ENCODE measurements around the gene CERS6.
"Not testable (repeated sequence)": the region's sequence is repeated elsewhere in the genome, so short reads cannot be mapped to it uniquely, and the experiment has no call there.

The CERS6 gene

DNA sequence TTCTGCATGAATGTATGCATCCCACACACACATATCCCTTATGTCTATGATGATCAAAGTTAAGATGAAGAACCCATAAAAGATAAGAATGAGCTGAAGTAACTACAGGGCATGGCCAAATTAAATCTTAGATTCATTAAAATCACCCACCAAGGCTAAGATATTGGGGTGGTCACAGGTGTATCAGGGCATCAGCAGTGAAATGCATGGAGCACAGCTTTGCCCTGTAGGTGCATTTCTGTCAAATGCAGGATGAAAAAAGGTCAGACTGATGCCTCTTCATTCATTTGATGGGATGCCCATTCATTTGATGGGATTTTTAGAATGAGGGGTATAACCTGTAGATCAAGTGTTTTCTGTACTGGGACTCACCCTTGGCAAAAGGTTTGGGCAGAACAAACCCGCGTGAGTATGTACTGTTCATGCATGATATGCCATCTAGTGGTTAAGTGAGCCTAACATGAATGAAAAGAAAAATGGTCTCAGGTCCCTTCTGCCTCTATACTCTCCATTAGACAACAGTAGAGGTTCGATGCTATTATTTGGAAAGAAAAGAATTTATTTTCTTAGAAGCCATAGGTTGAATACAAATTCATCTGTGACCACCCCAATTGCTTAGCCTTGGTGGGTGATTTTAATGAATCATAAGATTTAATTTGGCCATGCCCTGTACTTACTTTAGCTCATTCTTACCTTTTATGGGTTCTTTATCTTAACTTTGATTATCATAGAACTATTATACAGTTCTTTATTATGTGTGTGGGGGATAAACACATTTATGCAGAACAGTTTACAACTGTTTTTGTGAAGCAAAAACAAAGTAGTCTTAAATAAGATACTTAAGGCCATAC, 303.1 kb downstream of the CERS6 start:
- no peak overlapping the region for H3K9ac ChIP-seq (ENCODE audit: low read length)
- no peak overlapping the region for H3K27ac ChIP-seq (ENCODE audit: low read length)
- no peaks in the 10 kb centered on the region for H3K9me3 ChIP-seq (ENCODE audit: control insufficient read depth, low read depth, low read length)
- no peaks in the 10 kb centered on the region for H3K27me3 ChIP-seq (ENCODE audit: control insufficient read depth, insufficient read depth, low read length)
- H3K4me3 ChIP-seq (ENCODE audit: low read length): no peak overlapping the region
- no peaks in the 10 kb centered on the region for H3K36me3 ChIP-seq (ENCODE audit: control insufficient read depth, low read depth, low read length)
- no peaks in the 10 kb centered on the region for H3K4me1 ChIP-seq (ENCODE audit: control insufficient read depth, low read depth, low read length)

- Histone ChIP-seq H3K9ac (ENCODE audit: low read length) (no peak overlapping the region), H3K4me3 (ENCODE audit: low read length) (no peak overlapping the region), H3K36me3 (ENCODE audit: control insufficient read depth, low read depth, low read length) (no peaks in the 10 kb centered on the region), H3K4me1 (ENCODE audit: control insufficient read depth, low read depth, low read length) (no peaks in the 10 kb centered on the region), H3K27ac (ENCODE audit: low read length) (no peak overlapping the region), H3K27me3 (ENCODE audit: control insufficient read depth, insufficient read depth, low read length) (no peaks in the 10 kb centered on the region), H3K9me3 (ENCODE audit: control insufficient read depth, low read depth, low read length) (no peaks in the 10 kb centered on the region)
Measured at GRCh38 chr2:168765401-168765800, 309.3 kb downstream of the CERS6 start.

DNA sequence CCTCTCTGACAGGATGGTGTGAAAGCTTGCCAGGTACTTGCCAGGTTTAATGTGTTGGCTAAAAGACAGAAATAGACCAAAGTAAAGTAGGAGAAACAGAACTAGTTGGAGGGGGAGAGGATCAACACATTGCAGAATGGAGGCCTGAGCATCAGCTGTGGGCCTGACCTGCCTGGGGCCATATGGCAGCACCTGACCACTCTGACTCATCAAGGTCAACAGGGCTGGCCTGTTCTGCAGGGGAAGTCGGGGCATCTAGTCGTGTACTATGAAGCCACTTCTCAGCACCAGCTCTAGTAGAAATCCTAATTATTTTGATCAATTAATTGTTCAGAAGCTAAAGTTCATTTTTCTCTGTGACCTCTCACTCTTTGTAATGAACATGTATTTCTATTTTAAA, 310.5 kb downstream of the CERS6 start:
- no peaks in the 10 kb centered on the region for H3K9me3 ChIP-seq (ENCODE audit: control insufficient read depth, low read depth, low read length)
- no peak overlapping the region for H3K4me3 ChIP-seq (ENCODE audit: low read length)
- H3K36me3 ChIP-seq (ENCODE audit: control insufficient read depth, low read depth, low read length): no peaks in the 10 kb centered on the region
- no peaks in the 10 kb centered on the region for H3K27me3 ChIP-seq (ENCODE audit: control insufficient read depth, insufficient read depth, low read length)
- no peak overlapping the region for H3K9ac ChIP-seq (ENCODE audit: low read length)
- H3K27ac ChIP-seq (ENCODE audit: low read length): no peak overlapping the region
- H3K4me1 ChIP-seq (ENCODE audit: control insufficient read depth, low read depth, low read length): no peaks in the 10 kb centered on the region

DNA sequence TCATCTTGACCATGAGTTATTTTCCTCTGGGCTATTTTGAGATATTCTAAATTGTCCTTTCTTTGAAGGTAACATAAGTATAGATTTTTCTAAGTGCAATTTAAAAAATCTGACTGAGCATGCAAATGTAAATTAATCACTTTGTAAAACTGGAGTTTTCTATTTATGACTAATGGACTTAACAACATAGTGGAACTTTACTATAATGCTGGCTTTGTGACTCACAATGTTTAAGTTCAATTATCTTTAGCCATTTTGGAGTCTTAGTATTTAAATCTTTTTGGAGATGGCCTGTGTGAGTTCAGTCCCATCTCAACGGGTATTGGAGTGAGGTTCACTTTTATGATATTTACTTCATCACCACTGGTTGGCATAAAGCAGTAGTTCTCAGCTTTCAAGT, 311.2 kb downstream of the CERS6 start:
- no peaks in the 10 kb centered on the region for H3K27me3 ChIP-seq (ENCODE audit: control insufficient read depth, insufficient read depth, low read length)
- no peak overlapping the region for H3K9ac ChIP-seq (ENCODE audit: low read length)
- H3K4me3 ChIP-seq (ENCODE audit: low read length): no peak overlapping the region
- no peaks in the 10 kb centered on the region for H3K36me3 ChIP-seq (ENCODE audit: control insufficient read depth, low read depth, low read length)
- no peaks in the 10 kb centered on the region for H3K9me3 ChIP-seq (ENCODE audit: control insufficient read depth, low read depth, low read length)
- H3K27ac ChIP-seq (ENCODE audit: low read length): no peak overlapping the region
- H3K4me1 ChIP-seq (ENCODE audit: control insufficient read depth, low read depth, low read length): no peaks in the 10 kb centered on the region

GRCh38 chr2:168768357-168768756, 312.3 kb downstream of the CERS6 start:
- not testable (repeated sequence) for H3K36me3 ChIP-seq (ENCODE audit: control insufficient read depth, low read depth, low read length); H3K27me3 ChIP-seq (ENCODE audit: control insufficient read depth, insufficient read depth, low read length); H3K27ac ChIP-seq (ENCODE audit: low read length); H3K9me3 ChIP-seq (ENCODE audit: control insufficient read depth, low read depth, low read length); H3K9ac ChIP-seq (ENCODE audit: low read length); H3K4me1 ChIP-seq (ENCODE audit: control insufficient read depth, low read depth, low read length); H3K4me3 ChIP-seq (ENCODE audit: low read length)

- Histone ChIP-seq H3K27ac (ENCODE audit: low read length) (no peak overlapping the region), H3K36me3 (ENCODE audit: control insufficient read depth, low read depth, low read length) (no peaks in the 10 kb centered on the region), H3K4me1 (ENCODE audit: control insufficient read depth, low read depth, low read length) (peaks cover 3% of the 10 kb centered on the region), H3K9ac (ENCODE audit: low read length) (no peak overlapping the region), H3K27me3 (ENCODE audit: control insufficient read depth, insufficient read depth, low read length) (no peaks in the 10 kb centered on the region), H3K4me3 (ENCODE audit: low read length) (no peak overlapping the region), H3K9me3 (ENCODE audit: control insufficient read depth, low read depth, low read length) (no peaks in the 10 kb centered on the region)
Measured at GRCh38 chr2:168770796-168771195, 314.7 kb downstream of the CERS6 start.

GRCh38 chr2:168772704-168773103, 316.6 kb downstream of the CERS6 start:
- Histone ChIP-seq H3K36me3 (ENCODE audit: control insufficient read depth, low read depth, low read length) (no peaks in the 10 kb centered on the region), H3K27me3 (ENCODE audit: control insufficient read depth, insufficient read depth, low read length) (no peaks in the 10 kb centered on the region), H3K4me1 (ENCODE audit: control insufficient read depth, low read depth, low read length) (peaks cover 3% of the 10 kb centered on the region), H3K9ac (ENCODE audit: low read length) (no peak overlapping the region), H3K27ac (ENCODE audit: low read length) (no peak overlapping the region), H3K4me3 (ENCODE audit: low read length) (no peak overlapping the region), H3K9me3 (ENCODE audit: control insufficient read depth, low read depth, low read length) (no peaks in the 10 kb centered on the region)

DNA sequence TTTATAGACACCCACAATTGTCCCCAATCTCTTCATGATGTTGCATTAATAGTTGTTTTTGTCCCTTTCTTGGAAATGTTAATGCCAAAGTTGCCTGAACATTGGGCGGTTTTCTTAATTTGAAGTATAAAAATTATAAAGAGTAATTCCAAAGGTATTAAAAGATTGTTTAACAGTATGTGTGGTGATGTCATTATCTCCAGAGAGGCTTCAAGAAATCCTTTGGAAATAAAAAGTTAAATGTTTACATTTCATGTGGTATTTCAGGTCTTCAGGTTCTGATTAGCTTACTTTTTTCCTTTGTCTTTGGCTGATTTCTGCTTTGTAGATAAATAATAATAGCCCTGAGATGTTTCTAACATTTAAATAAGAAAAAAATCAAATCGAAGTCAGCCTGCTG, 317.1 kb downstream of the CERS6 start:
- Histone ChIP-seq H3K36me3 (ENCODE audit: control insufficient read depth, low read depth, low read length) (no peaks in the 10 kb centered on the region), H3K27ac (ENCODE audit: low read length) (no peak overlapping the region)

GRCh38 chr2:168773719-168774521, 317.8 kb downstream of the CERS6 start:
- Histone ChIP-seq H3K27me3 (ENCODE audit: control insufficient read depth, insufficient read depth, low read length) (no peaks in the 10 kb centered on the region), H3K27ac (ENCODE audit: low read length) (no peak overlapping the region), H3K36me3 (ENCODE audit: control insufficient read depth, low read depth, low read length) (no peaks in the 10 kb centered on the region), H3K9me3 (ENCODE audit: control insufficient read depth, low read depth, low read length) (no peaks in the 10 kb centered on the region), H3K4me3 (ENCODE audit: low read length) (no peak overlapping the region), H3K4me1 (ENCODE audit: control insufficient read depth, low read depth, low read length) (peaks cover 3% of the 10 kb centered on the region), H3K9ac (ENCODE audit: low read length) (no peak overlapping the region)

More for the DNA sequence above, 317.1 kb downstream of the CERS6 start:
- no peaks in the 10 kb centered on the region for H3K9me3 ChIP-seq (ENCODE audit: control insufficient read depth, low read depth, low read length)
- H3K27me3 ChIP-seq (ENCODE audit: control insufficient read depth, insufficient read depth, low read length): no peaks in the 10 kb centered on the region
- no peak overlapping the region for H3K9ac ChIP-seq (ENCODE audit: low read length)
- peaks cover 3% of the 10 kb centered on the region for H3K4me1 ChIP-seq (ENCODE audit: control insufficient read depth, low read depth, low read length)
- no peak overlapping the region for H3K4me3 ChIP-seq (ENCODE audit: low read length)

DNA sequence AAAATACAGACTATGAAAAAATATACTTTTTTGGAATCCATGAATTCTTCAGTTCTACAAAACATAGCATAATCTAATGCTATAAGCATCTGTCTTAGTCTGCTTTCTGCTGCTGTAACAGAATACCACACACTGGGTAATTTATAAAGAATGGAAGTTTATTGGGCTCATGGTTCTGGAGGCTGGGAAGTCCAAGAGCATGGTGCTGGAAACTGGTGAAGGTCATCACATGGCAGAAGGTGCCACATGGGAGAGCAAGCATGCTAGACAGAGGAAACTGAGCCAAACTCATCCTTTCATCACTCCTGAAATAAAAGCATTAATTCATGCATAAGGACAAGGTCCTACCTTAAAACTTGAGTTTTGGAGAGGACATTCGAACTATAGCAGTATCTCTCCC, 319.8 kb downstream of the CERS6 start:
- Histone ChIP-seq H3K4me3 (ENCODE audit: low read length) (no peak overlapping the region), H3K27me3 (ENCODE audit: control insufficient read depth, insufficient read depth, low read length) (no peaks in the 10 kb centered on the region), H3K36me3 (ENCODE audit: control insufficient read depth, low read depth, low read length) (no peaks in the 10 kb centered on the region)

GRCh38 chr2:168780669-168781071, 324.6 kb downstream of the CERS6 start:
- no peaks in the 10 kb centered on the region for H3K36me3 ChIP-seq (ENCODE audit: control insufficient read depth, low read depth, low read length)
- no peak overlapping the region for H3K9ac ChIP-seq (ENCODE audit: low read length)
- H3K9me3 ChIP-seq (ENCODE audit: control insufficient read depth, low read depth, low read length): no peaks in the 10 kb centered on the region
- peaks cover 20% of the 10 kb centered on the region for H3K4me1 ChIP-seq (ENCODE audit: control insufficient read depth, low read depth, low read length)
- H3K27me3 ChIP-seq (ENCODE audit: control insufficient read depth, insufficient read depth, low read length): no peaks in the 10 kb centered on the region
- no peak overlapping the region for H3K27ac ChIP-seq (ENCODE audit: low read length)
- H3K4me3 ChIP-seq (ENCODE audit: low read length): no peak overlapping the region

More for the DNA sequence above, 319.8 kb downstream of the CERS6 start:
- Histone ChIP-seq H3K9me3 (ENCODE audit: control insufficient read depth, low read depth, low read length) (no peaks in the 10 kb centered on the region), H3K9ac (ENCODE audit: low read length) (no peak overlapping the region), H3K27ac (ENCODE audit: low read length) (no peak overlapping the region), H3K4me1 (ENCODE audit: control insufficient read depth, low read depth, low read length) (peaks cover 10% of the 10 kb centered on the region)

Data from iPS-18a (cell line).